Heart left ventricle (tissue), 13 donors: ENCODE measurements around the gene COL23A1.

Source experiments
- POLR2A ChIP-seq, 2 donors: fragments of 450-650 bp; IDR thresholded peaks; one replicate each; pipeline ENCODE4 v1.6.1; 2017; ENCODE audit warnings: antibody characterized with exemption in 2 of 2, mild to moderate bottlenecking in 2 of 2, moderate library complexity in 2 of 2
- TF ChIP-seq, protein P1 (sequence below), 12 donors: fragments of 200-600 bp; sonication (generic) in 4 of 12; IDR thresholded peaks; one replicate each; pipeline versions ENCODE4 v1.5.0 to v1.8.0; 2018 to 2022; ENCODE audit warnings: antibody characterized with exemption in 12 of 12, mild to moderate bottlenecking in 5 of 12
- donor health status: ischemic (EF 13 %, LVEDD 7.1; RV severe dilation, severe dysfunction).
- donor health status: DM: no; HTN: yes; CAD: no.
- donor health status: DM: no; HTN: no; CAD: no.
- donor health status: ischemic (EF 25% LVEDD 6.9; RV normal size, moderate dysfunction).
- donor health status: ischemic (EF 25% LVEDD 5.7; RV mildly dilated, moderate dysfunction).
- donor health status: ischemic (EF 35%, LVEDD 5.7; RV mildly dilated, moderate dysfunction).
- donor health status: nonischemic (EF 11% LVEDD 7.7; RV severe dilation, severe dysfunction).
- donor health status: DM: yes; HTN: yes; CAD: no.
- donor health status: PGD.
- donor health status: ischemic (EF 29% LVEDD 5.4; RV normal size, mild dysfunction).
- donor health status: nonischemic (EF 23%, LVEDD 6.1; RV moderate dilation, normal function).

GRCh38 chr5:178194026-178194425, 396.2 kb downstream of the COL23A1 start:
- TF ChIP-seq, protein P1, sequence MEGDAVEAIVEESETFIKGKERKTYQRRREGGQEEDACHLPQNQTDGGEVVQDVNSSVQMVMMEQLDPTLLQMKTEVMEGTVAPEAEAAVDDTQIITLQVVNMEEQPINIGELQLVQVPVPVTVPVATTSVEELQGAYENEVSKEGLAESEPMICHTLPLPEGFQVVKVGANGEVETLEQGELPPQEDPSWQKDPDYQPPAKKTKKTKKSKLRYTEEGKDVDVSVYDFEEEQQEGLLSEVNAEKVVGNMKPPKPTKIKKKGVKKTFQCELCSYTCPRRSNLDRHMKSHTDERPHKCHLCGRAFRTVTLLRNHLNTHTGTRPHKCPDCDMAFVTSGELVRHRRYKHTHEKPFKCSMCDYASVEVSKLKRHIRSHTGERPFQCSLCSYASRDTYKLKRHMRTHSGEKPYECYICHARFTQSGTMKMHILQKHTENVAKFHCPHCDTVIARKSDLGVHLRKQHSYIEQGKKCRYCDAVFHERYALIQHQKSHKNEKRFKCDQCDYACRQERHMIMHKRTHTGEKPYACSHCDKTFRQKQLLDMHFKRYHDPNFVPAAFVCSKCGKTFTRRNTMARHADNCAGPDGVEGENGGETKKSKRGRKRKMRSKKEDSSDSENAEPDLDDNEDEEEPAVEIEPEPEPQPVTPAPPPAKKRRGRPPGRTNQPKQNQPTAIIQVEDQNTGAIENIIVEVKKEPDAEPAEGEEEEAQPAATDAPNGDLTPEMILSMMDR (IDR thresholded peaks at IDR 0.05), result no peak
- TF ChIP-seq POLR2A (IDR thresholded peaks at IDR 0.05), result no peak
